ENCODE measurements around the gene SH3TC1.

SH3TC1 gene

GRCh38 chr4:8198906-8199593 is at the start of gene SH3TC1:
Gene SH3TC1, plus strand, starts transcription at chr4:8199290. Its CDS starts 5,905 bp downstream, at chr4:8205195.
- DNase-seq, result peak in 2 of 4 experiments; percentile 28 to 46

GRCh38 chr4:8149664-8150063 is 49.4 kb upstream of the SH3TC1 start:
- no peak for DNase-seq

GRCh38 chr4:8150152-8151090 is 48.7 kb upstream of the SH3TC1 start:
- no peak for DNase-seq

GRCh38 chr4:8151165-8151650 is 47.9 kb upstream of the SH3TC1 start:
- DNase-seq, result no peak

GRCh38 chr4:8152090-8152864 is 46.8 kb upstream of the SH3TC1 start:
- no peak for DNase-seq

- no peak for DNase-seq
Measured at GRCh38 chr4:8152865-8153257, 46.2 kb upstream of the SH3TC1 start.

GRCh38 chr4:8153441-8153840 is 45.6 kb upstream of the SH3TC1 start:
- no peak for DNase-seq

- no peak for DNase-seq
Measured at GRCh38 chr4:8155048-8155447, 44.0 kb upstream of the SH3TC1 start.

GRCh38 chr4:8155660-8156421 is 43.2 kb upstream of the SH3TC1 start:
- DNase-seq, result no peak

GRCh38 chr4:8156617-8157016 is 42.5 kb upstream of the SH3TC1 start:
- DNase-seq, result no peak

GRCh38 chr4:8157496-8157895 is 41.6 kb upstream of the SH3TC1 start:
- no peak for DNase-seq

GRCh38 chr4:8157944-8158709 is 41.0 kb upstream of the SH3TC1 start:
- DNase-seq, result peak in 1 of 4 experiments; percentile 22

GRCh38 chr4:8158710-8159536 is 40.2 kb upstream of the SH3TC1 start, which contains the start of gene ABLIM2:
Gene ABLIM2, minus strand, starts transcription at chr4:8158813. Its CDS starts 124 bp downstream, at chr4:8158689.
- peak; percentile 98 to 99 (median 98) for DNase-seq

GRCh38 chr4:8159537-8160232 is 39.4 kb upstream of the SH3TC1 start:
- DNase-seq, result no peak

GRCh38 chr4:8160233-8160560 is 38.9 kb upstream of the SH3TC1 start:
- no peak for DNase-seq

GRCh38 chr4:8160572-8160971 is 38.5 kb upstream of the SH3TC1 start:
- no peak for DNase-seq

GRCh38 chr4:8162625-8163024 is 36.5 kb upstream of the SH3TC1 start:
- no peak for DNase-seq

GRCh38 chr4:8163026-8163425 is 36.1 kb upstream of the SH3TC1 start:
- DNase-seq, result no peak

GRCh38 chr4:8163436-8164193 is 35.5 kb upstream of the SH3TC1 start:
- no peak for DNase-seq

Data from activated naive CD4-positive, alpha-beta T cell (primary cell).